ENCODE data around the gene AQP11. TPM values are rescaled to one million over a fixed set of nuclear protein-coding genes. Genes with fewer than 3 reads are reported as not detected.

The AQP11 gene
- total RNA-seq, 1 donor, result 2.9 TPM

Small RNA genes lying within 50 kb of the gene (small RNA-seq; reads per million reads assigned to genes)
- not detected for gene RNU7-59P

Other genes starting within 250 kb of the AQP11 start
- 34.4 and 44.2 TPM in 2 replicates for gene PAK1, start 115.9 kb upstream of the AQP11 start, total RNA-seq
- 84.9 and 85.8 TPM in 2 replicates for gene CLNS1A, start 47.8 kb downstream of the AQP11 start, total RNA-seq
- gene RSF1, start 230.8 kb downstream of the AQP11 start, total RNA-seq, result 36.9 and 41.8 TPM in 2 replicates
- gene AAMDC, start 231.2 kb downstream of the AQP11 start, total RNA-seq, result 14.8 and 15.6 TPM in 2 replicates

Measured in osteoblast (primary cell).